ENCODE measurements around the gene SCARB1.

Gene SCARB1

GRCh38 chr12:124837249-124837897, 26.3 kb downstream of the SCARB1 start:
- TF ChIP-seq TEAD4 (IDR thresholded peaks at IDR 0.05), result no peak
- no peak for TF ChIP-seq NFIC (IDR thresholded peaks at IDR 0.05)
- TF ChIP-seq TCF12 (IDR thresholded peaks at IDR 0.05; ENCODE audit: low read depth), result no peak
- no peak for TF ChIP-seq REST (IDR thresholded peaks at IDR 0.05; ENCODE audit: low read depth)
- TF ChIP-seq USF1 (IDR thresholded peaks at IDR 0.05), result no peak
- TF ChIP-seq YY1 (IDR thresholded peaks at IDR 0.05; ENCODE audit: low read depth), result no peak
- TF ChIP-seq CREB1 (IDR thresholded peaks at IDR 0.05; ENCODE audit: low read depth), result no peak
- no peak for TF ChIP-seq CEBPB (IDR thresholded peaks at IDR 0.05)
- TF ChIP-seq FOXM1 (IDR thresholded peaks at IDR 0.05; ENCODE audit: borderline replicate concordance, low read depth), result no peak
- no peak for TF ChIP-seq MAX (IDR thresholded peaks at IDR 0.05)
- no peak for TF ChIP-seq EP300 (IDR thresholded peaks at IDR 0.05; ENCODE audit: borderline replicate concordance)
- TF ChIP-seq TAF1 (IDR thresholded peaks at IDR 0.05; ENCODE audit: low read depth), result no peak
- TF ChIP-seq ZBTB7A (IDR thresholded peaks at IDR 0.05; ENCODE audit: low read depth), result no peak
- TF ChIP-seq EGR1 (IDR thresholded peaks at IDR 0.05), result no peak
- no peak for TF ChIP-seq RAD21 (IDR thresholded peaks at IDR 0.05; ENCODE audit: low read depth)

GRCh38 chr12:124836759-124837158, 26.9 kb downstream of the SCARB1 start:
- TF ChIP-seq MAX (IDR thresholded peaks at IDR 0.05), result no peak
- no peak for TF ChIP-seq TAF1 (IDR thresholded peaks at IDR 0.05; ENCODE audit: low read depth)
- TF ChIP-seq TCF12 (IDR thresholded peaks at IDR 0.05; ENCODE audit: low read depth), result no peak
- no peak for TF ChIP-seq RAD21 (IDR thresholded peaks at IDR 0.05; ENCODE audit: low read depth)
- no peak for TF ChIP-seq EP300 (IDR thresholded peaks at IDR 0.05; ENCODE audit: borderline replicate concordance)
- TF ChIP-seq REST (IDR thresholded peaks at IDR 0.05; ENCODE audit: low read depth), result no peak
- no peak for TF ChIP-seq EGR1 (IDR thresholded peaks at IDR 0.05)
- TF ChIP-seq TEAD4 (IDR thresholded peaks at IDR 0.05), result no peak
- TF ChIP-seq CEBPB (IDR thresholded peaks at IDR 0.05), result no peak
- TF ChIP-seq CREB1 (IDR thresholded peaks at IDR 0.05; ENCODE audit: low read depth), result no peak
- no peak for TF ChIP-seq USF1 (IDR thresholded peaks at IDR 0.05)
- TF ChIP-seq YY1 (IDR thresholded peaks at IDR 0.05; ENCODE audit: low read depth), result no peak
- TF ChIP-seq FOXM1 (IDR thresholded peaks at IDR 0.05; ENCODE audit: borderline replicate concordance, low read depth), result no peak
- no peak for TF ChIP-seq NFIC (IDR thresholded peaks at IDR 0.05)
- TF ChIP-seq ZBTB7A (IDR thresholded peaks at IDR 0.05; ENCODE audit: low read depth), result no peak

GRCh38 chr12:124835656-124836410, 27.8 kb downstream of the SCARB1 start:
- no peak for TF ChIP-seq TEAD4 (IDR thresholded peaks at IDR 0.05)
- no peak for TF ChIP-seq RAD21 (IDR thresholded peaks at IDR 0.05; ENCODE audit: low read depth)
- TF ChIP-seq ZBTB7A (IDR thresholded peaks at IDR 0.05; ENCODE audit: low read depth), result no peak
- no peak for TF ChIP-seq NFIC (IDR thresholded peaks at IDR 0.05)
- TF ChIP-seq REST (IDR thresholded peaks at IDR 0.05; ENCODE audit: low read depth), result no peak
- no peak for TF ChIP-seq CREB1 (IDR thresholded peaks at IDR 0.05; ENCODE audit: low read depth)
- no peak for TF ChIP-seq FOXM1 (IDR thresholded peaks at IDR 0.05; ENCODE audit: borderline replicate concordance, low read depth)
- no peak for TF ChIP-seq USF1 (IDR thresholded peaks at IDR 0.05)
- no peak for TF ChIP-seq EGR1 (IDR thresholded peaks at IDR 0.05)
- TF ChIP-seq MAX (IDR thresholded peaks at IDR 0.05), result no peak
- no peak for TF ChIP-seq YY1 (IDR thresholded peaks at IDR 0.05; ENCODE audit: low read depth)
- TF ChIP-seq EP300 (IDR thresholded peaks at IDR 0.05; ENCODE audit: borderline replicate concordance), result no peak
- TF ChIP-seq CEBPB (IDR thresholded peaks at IDR 0.05), result no peak
- TF ChIP-seq TAF1 (IDR thresholded peaks at IDR 0.05; ENCODE audit: low read depth), result no peak
- no peak for TF ChIP-seq TCF12 (IDR thresholded peaks at IDR 0.05; ENCODE audit: low read depth)

Measured in Ishikawa (cell line).